Type B pancreatic cell (in vitro differentiated cells): Measurements from ENCODE around the gene COMMD3. TPM values are rescaled to one million over a fixed set of nuclear protein-coding genes. Genes with fewer than 3 reads are reported as not detected.
A peak's percentile ranks its signal among the peaks of the same experiment; 100 is the strongest.

Source experiments
- DNase-seq: peaks from one replicate; pipeline ENCODE4 v3.0.0; 2021; ENCODE audit warnings: mixed read lengths; ENCODE audit not compliant: unreplicated experiment; ENCODE audit errors: extremely low spot score
- H3K27ac Mint-ChIP-seq: 2 replicates; pipeline ENCODE4 v1.8.0; 2021; ENCODE audit warnings: mild to moderate bottlenecking, mixed read lengths
- H3K27me3 Mint-ChIP-seq: 2 replicates; pipeline ENCODE4 v1.8.0; 2021; ENCODE audit warnings: mixed read lengths
- H3K36me3 Mint-ChIP-seq: 2 replicates; pipeline ENCODE4 v1.8.0; 2021; ENCODE audit warnings: mixed read lengths
- H3K4me1 Mint-ChIP-seq: one replicate; pipeline ENCODE4 v1.8.0; 2021; ENCODE audit warnings: mixed read lengths; ENCODE audit not compliant: unreplicated experiment
- H3K4me3 Mint-ChIP-seq: 2 replicates; pipeline ENCODE4 v1.8.0; 2021; ENCODE audit warnings: mild to moderate bottlenecking, mixed read lengths
- H3K9me3 Mint-ChIP-seq: 2 replicates; pipeline ENCODE4 v1.8.0; 2021; ENCODE audit warnings: mixed read lengths
- long read RNA-seq: library from polyadenylated mRNA; unstranded; transcript quantifications from one replicate; pipeline ENCODE4 v2.0.0, GENCODE V29; 2020
- total RNA-seq: library from RNA; stranded (reverse); gene quantifications from 2 replicates; pipeline ENCODE4 v1.2.1, GENCODE V29; 2021; ENCODE audit warnings: low replicate concordance
- TF ChIP-seq, protein P1 (sequence below): fragments of 200-600 bp; sonication (generic); conservative IDR thresholded peaks from 2 replicates; pipeline ENCODE4 v1.5.0; 2021; ENCODE audit warnings: antibody characterized with exemption, mild to moderate bottlenecking

Gene COMMD3
- total RNA-seq = 42.5 and 51.3 TPM in 2 replicates
- long read RNA-seq, transcript COMMD3-201 (8 exons, 1,342 nt) = major isoform, 51 of 79 reads
- long read RNA-seq, transcript COMMD3-215 (5 exons, 2,290 nt) = minor isoform, 6 of 79 reads
- long read RNA-seq, partial matches to known transcripts = 3 of 79 reads
- long read RNA-seq, other reads (novel, unspliced or antisense) = 15 of 79 reads

DNA sequence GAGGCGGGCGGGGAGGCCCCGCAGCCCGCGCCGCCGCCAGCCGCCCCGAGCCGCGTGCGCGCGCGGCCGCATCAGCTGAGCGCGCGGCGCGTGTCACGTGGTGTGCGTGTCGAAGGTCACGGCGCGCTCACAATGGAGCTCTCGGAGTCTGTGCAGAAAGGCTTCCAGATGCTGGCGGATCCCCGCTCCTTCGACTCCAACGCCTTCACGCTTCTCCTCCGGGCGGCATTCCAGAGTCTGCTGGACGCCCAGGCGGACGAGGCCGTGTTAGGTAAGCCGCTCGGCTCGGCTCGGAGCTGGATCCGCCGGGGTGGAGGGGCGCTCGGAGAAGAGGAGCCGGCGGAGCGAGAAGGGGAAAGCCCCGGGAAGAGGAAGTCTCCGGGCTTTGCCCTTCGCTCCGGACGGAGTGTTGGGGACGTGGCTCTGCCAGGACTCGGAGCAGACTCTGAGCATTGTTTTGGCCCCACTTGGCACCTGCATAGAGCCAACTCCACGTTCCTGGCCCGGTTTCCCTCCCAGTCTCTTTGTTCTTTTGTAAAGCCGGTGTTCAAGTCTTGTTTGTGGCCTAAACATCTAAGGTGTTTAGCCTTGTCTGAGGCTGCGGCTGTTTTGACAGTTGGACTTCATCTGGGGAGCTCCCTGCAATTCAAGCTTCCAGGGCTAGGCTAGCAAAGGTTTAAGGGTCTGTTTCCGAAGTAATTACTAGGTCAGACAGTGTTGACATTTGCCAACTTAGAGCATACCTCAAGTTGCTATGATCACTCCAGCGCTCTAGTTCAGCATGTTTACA is at the start of gene COMMD3:
Gene COMMD3 (plus strand): TSS at position 103 of the 790 bp plus-strand sequence. CDS start 30 bp downstream, at position 133.
- Mint-ChIP-seq H3K27ac (peak within 1 kb of the TSS; percentile 95), H3K4me1 (peaks cover 33% of the 10 kb centered on the region), H3K36me3 (peaks cover 4% of the 10 kb centered on the region), H3K27me3 (peaks cover 50% of the 10 kb centered on the region), H3K9me3 (no peaks in the 10 kb centered on the region), H3K4me3 (peak within 1 kb of the TSS; percentile 96)
- DNase-seq = peak; percentile 88
- TF ChIP-seq, protein P1, sequence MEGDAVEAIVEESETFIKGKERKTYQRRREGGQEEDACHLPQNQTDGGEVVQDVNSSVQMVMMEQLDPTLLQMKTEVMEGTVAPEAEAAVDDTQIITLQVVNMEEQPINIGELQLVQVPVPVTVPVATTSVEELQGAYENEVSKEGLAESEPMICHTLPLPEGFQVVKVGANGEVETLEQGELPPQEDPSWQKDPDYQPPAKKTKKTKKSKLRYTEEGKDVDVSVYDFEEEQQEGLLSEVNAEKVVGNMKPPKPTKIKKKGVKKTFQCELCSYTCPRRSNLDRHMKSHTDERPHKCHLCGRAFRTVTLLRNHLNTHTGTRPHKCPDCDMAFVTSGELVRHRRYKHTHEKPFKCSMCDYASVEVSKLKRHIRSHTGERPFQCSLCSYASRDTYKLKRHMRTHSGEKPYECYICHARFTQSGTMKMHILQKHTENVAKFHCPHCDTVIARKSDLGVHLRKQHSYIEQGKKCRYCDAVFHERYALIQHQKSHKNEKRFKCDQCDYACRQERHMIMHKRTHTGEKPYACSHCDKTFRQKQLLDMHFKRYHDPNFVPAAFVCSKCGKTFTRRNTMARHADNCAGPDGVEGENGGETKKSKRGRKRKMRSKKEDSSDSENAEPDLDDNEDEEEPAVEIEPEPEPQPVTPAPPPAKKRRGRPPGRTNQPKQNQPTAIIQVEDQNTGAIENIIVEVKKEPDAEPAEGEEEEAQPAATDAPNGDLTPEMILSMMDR = no peak

DNA sequence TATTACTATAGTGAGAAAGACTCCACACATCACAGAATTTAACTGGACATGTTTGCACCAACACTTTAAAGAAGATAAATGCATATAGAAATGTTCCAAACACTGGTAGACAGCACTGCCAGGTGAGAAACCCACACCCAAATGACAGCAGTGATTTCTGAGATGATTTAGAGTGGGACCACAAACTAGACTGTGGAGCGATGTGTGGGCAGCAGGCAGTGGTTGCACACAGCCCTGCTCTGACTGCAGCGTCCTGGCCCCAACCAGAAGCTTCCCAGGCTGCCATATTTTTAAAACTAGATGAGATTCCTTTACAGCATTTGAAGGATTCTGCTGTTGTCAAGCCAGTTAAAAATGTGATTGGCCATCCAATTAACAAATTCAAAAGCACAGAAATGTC is 47.7 kb upstream of the COMMD3 start:
- DNase-seq = no peak
- no peaks in the 10 kb centered on the region for H3K9me3 Mint-ChIP-seq
- peaks cover 32% of the 10 kb centered on the region for H3K27me3 Mint-ChIP-seq
- H3K36me3 Mint-ChIP-seq = no peaks in the 10 kb centered on the region
- H3K4me1 Mint-ChIP-seq = no peaks in the 10 kb centered on the region
- H3K4me3 Mint-ChIP-seq = no peak overlapping the region
- H3K27ac Mint-ChIP-seq = no peak overlapping the region
- TF ChIP-seq, protein P1 = no peak

- Mint-ChIP-seq H3K4me1 (no peaks in the 10 kb centered on the region), H3K27ac (no peak overlapping the region), H3K27me3 (peaks cover 9% of the 10 kb centered on the region), H3K4me3 (no peak overlapping the region), H3K9me3 (no peaks in the 10 kb centered on the region), H3K36me3 (no peaks in the 10 kb centered on the region)
- no peak for DNase-seq
- TF ChIP-seq, protein P1 = no peak
These were observed 44.4 kb upstream of the COMMD3 start for GRCh38 chr10:22271786-22272185.

- Mint-ChIP-seq H3K4me1 (no peaks in the 10 kb centered on the region), H3K27me3 (peaks cover 20% of the 10 kb centered on the region), H3K9me3 (no peaks in the 10 kb centered on the region), H3K4me3 (no peak overlapping the region), H3K36me3 (no peaks in the 10 kb centered on the region), H3K27ac (no peak overlapping the region)
- TF ChIP-seq, protein P1 = no peak
- no peak for DNase-seq
These were observed 37.8 kb upstream of the COMMD3 start for GRCh38 chr10:22278441-22278782.

DNA sequence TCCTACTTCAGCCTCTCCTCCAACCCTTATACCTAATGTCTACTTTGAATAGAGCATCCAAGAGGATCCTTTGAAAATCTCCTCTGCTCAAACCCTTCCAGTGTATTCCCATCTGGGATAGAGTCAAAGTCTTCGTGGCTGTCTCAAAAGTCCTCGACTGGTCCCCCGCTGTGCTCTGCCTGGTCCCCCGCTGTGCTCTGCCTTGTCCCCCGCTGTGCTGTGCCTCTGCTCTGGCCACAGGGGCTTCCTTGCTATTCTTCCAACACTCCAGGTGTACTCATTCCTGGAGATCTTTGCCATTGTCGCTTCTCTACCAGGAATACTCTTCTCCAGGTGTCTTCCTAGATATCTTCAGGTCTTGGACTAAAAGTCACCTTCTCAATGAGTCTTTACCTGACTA is 36.1 kb upstream of the COMMD3 start:
- Mint-ChIP-seq H3K4me3 (no peak overlapping the region), H3K36me3 (no peaks in the 10 kb centered on the region), H3K4me1 (no peaks in the 10 kb centered on the region), H3K27ac (no peak overlapping the region), H3K9me3 (no peaks in the 10 kb centered on the region), H3K27me3 (peaks cover 20% of the 10 kb centered on the region)
- DNase-seq = no peak
- TF ChIP-seq, protein P1 = no peak
